Thyroid gland (tissue), 4 donors: ENCODE measurements around the gene TAS2R60. TPM values are rescaled to one million over a fixed set of nuclear protein-coding genes. Genes with fewer than 3 reads are reported as not detected.
A peak's percentile ranks its signal among the peaks of the same experiment; 100 is the strongest.
"Not testable (repeated sequence)": the region's sequence is repeated elsewhere in the genome, so short reads cannot be mapped to it uniquely, and the experiment has no call there.

Experiments
- DNase-seq, 2 donors: peaks; one replicate each; pipeline ENCODE4 v3.0.0-alpha.2; 2019
- H3K27ac ChIP-seq, 3 donors: fragments of 200-600 bp; sonication (generic); 1 replicate in 2 of 3; 2 replicates in 1 of 3; pipeline ENCODE4 v1.5.1; 2016 to 2019; ENCODE audit warnings: mild to moderate bottlenecking in 1 of 3, moderate library complexity in 1 of 3
- H3K27me3 ChIP-seq: fragments of 200-600 bp; sonication (generic); one replicate; pipeline ENCODE4 v1.5.1; 2019
- H3K36me3 ChIP-seq, 2 donors: fragments of 200-600 bp; sonication (generic); one replicate each; pipeline ENCODE4 v1.5.1; 2016 to 2019
- H3K4me1 ChIP-seq, 2 donors: fragments of 200-600 bp; sonication (generic); one replicate each; pipeline ENCODE4 v1.5.1; 2017 to 2019
- H3K4me3 ChIP-seq, 3 donors: fragments of 200-600 bp; sonication (generic); replicated peaks in 1 of 3; 1 replicate in 2 of 3; 2 replicates in 1 of 3; pipeline ENCODE4 v1.5.1; 2016; ENCODE audit warnings: mild to moderate bottlenecking in 1 of 3
- H3K9me3 ChIP-seq: fragments of 200-600 bp; sonication (generic); one replicate; pipeline ENCODE4 v1.5.1; 2017
- CTCF ChIP-seq, 6 experiments: fragments of 200-600 bp in 3 of 6; fragments of 450-650 bp in 3 of 6; sonication (generic) in 3 of 6; IDR thresholded peaks; one replicate each; pipeline ENCODE4 v1.5.1; 2016 to 2019; ENCODE audit warnings: antibody characterized with exemption in 6 of 6, mild to moderate bottlenecking in 2 of 6, inconsistent platforms in 1 of 6, moderate library complexity in 1 of 6
- POLR2A ChIP-seq, 2 donors: fragments of 450-650 bp; IDR thresholded peaks; one replicate each; pipeline ENCODE4 v1.6.1; 2017; ENCODE audit warnings: antibody characterized with exemption in 2 of 2, mild to moderate bottlenecking in 2 of 2, moderate library complexity in 1 of 2
- WGBS, 2 donors: methylation state at CpG; one replicate each; pipeline ENCODE4 v1.1.5; 2017; 5-methylcytosine and 5-hydroxymethylcytosine counted together
- intact Hi-C: fragments of 100-400 bp; cut with DNase I; formaldehyde crosslinking; loops from one replicate; pipeline ENCODE4 v1.15.1; 2023
- total RNA-seq, 4 donors: library from RNA; depleted of rRNA; stranded (reverse); fragments of >200 nt; gene quantifications; one replicate each; pipeline ENCODE4 v1.2.3, GENCODE V29; 2016

The TAS2R60 gene
- total RNA-seq, 4 donors from 2014 or later = not detected

DNA sequence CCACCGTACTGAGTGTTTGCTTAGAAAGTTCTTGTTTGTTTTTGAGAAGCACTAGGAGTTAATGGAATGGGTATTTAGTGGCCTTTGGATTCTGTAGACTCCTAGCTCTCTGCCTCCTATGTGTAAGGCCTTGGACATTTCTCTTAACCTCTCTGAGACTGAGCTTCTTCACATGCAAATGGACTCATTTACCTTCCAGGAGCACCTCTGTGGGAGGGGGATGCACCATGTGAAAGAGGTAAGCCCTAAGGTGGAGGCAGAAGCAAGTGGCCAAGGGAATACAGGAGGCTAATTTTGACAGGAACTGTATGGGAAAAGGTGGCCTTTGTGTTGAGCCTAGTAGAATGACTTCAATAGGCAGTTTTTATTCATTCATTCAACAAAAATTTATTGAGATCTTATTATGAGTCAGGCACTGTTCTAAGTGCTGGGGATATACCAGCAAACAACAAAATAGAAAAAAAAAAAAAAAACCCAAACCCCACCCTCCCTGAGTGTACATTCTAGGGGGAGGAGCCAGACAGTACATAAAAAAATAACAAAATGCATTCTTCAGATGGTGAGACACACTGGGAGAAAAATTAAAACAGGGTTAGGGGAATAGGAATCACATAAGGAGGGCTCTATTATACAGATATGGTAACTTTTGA lies 25.4 kb upstream of the TAS2R60 start:
- 35 to 54% methylated on average over 1 of the region's 1 CpG for WGBS, 2 donors
- Histone ChIP-seq H3K4me1 (no peaks in the 10 kb centered on the region), H3K27me3 (no peaks in the 10 kb centered on the region), H3K9me3 (no peaks in the 10 kb centered on the region), H3K27ac (no peak overlapping the region), H3K36me3 (no peaks in the 10 kb centered on the region), H3K4me3 (no peak overlapping the region)
- intact Hi-C loops = loop anchor here (5.0 to 10.0 kb wide), 3 partner anchors 36 to 176 kb away; partner anchors contain the start of genes CASP2, TMEM139 and ZYX
- DNase-seq = no peak
- TF ChIP-seq CTCF (IDR thresholded peaks at IDR 0.05) (no peak), POLR2A (IDR thresholded peaks at IDR 0.05) (no peak)

- Histone ChIP-seq H3K36me3 (no peaks in the 10 kb centered on the region), H3K27me3 (no peaks in the 10 kb centered on the region), H3K9me3 (no peaks in the 10 kb centered on the region), H3K4me1 (no peaks in the 10 kb centered on the region), H3K4me3 (no peak overlapping the region), H3K27ac (no peak overlapping the region)
- TF ChIP-seq CTCF (IDR thresholded peaks at IDR 0.05) = no peak
- intact Hi-C loops = loop anchor here (5.0 to 10.0 kb wide), 3 partner anchors 37 to 177 kb away; partner anchors contain the start of genes CASP2, TMEM139 and ZYX
- no peak for DNase-seq
- 86% methylated on average over 11 of the region's 11 CpGs for WGBS, 2 donors
Observed at GRCh38 chr7:143418681-143419458, 24.4 kb upstream of the TAS2R60 start.

GRCh38 chr7:143419880-143420279 lies 23.4 kb upstream of the TAS2R60 start:
- WGBS, 2 donors = 17 to 22% methylated on average over 4 of the region's 4 CpGs
- no peak overlapping the region for H3K4me3 ChIP-seq
- no peaks in the 10 kb centered on the region for H3K27me3 ChIP-seq
- peak; percentile 73 to 81 for DNase-seq
- TF ChIP-seq CTCF (IDR thresholded peaks at IDR 0.05) = no peak
- TF ChIP-seq POLR2A (IDR thresholded peaks at IDR 0.05) = no peak
- no peaks in the 10 kb centered on the region for H3K36me3 ChIP-seq
- intact Hi-C loops = loop anchor here (5.0 to 10.0 kb wide), 3 partner anchors 38 to 178 kb away; partner anchors contain the start of genes CASP2, TMEM139 and ZYX
- no peaks in the 10 kb centered on the region for H3K4me1 ChIP-seq
- H3K9me3 ChIP-seq = no peaks in the 10 kb centered on the region
- H3K27ac ChIP-seq = no peak overlapping the region

GRCh38 chr7:143420624-143421023 lies 22.6 kb upstream of the TAS2R60 start:
- H3K4me1 ChIP-seq, H3K4me3 ChIP-seq, H3K27ac ChIP-seq, intact Hi-C loops, H3K36me3 ChIP-seq, H3K27me3 ChIP-seq, H3K9me3 ChIP-seq, DNase-seq: not testable (repeated sequence)
- 19 to 25% methylated on average over 3 of the region's 3 CpGs for whole genome bisulfite sequencing, 2 donors

- Histone ChIP-seq H3K9me3 (no peaks in the 10 kb centered on the region), H3K27ac (no peak overlapping the region), H3K4me1 (no peaks in the 10 kb centered on the region), H3K36me3 (no peaks in the 10 kb centered on the region), H3K4me3 (no peak overlapping the region), H3K27me3 (no peaks in the 10 kb centered on the region)
- WGBS, 2 donors = 89 to 90% methylated on average over 3 of the region's 3 CpGs
- intact Hi-C loops = no loop called here
- no peak for DNase-seq
- TF ChIP-seq CTCF (IDR thresholded peaks at IDR 0.05) (no peak), POLR2A (IDR thresholded peaks at IDR 0.05) (no peak)
Observed at GRCh38 chr7:143422033-143422432, 21.2 kb upstream of the TAS2R60 start.

- 97 to 100% methylated on average over 19 of the region's 34 CpGs for WGBS, 2 donors
- intact Hi-C loops, H3K36me3 ChIP-seq, DNase-seq, H3K27ac ChIP-seq, H3K27me3 ChIP-seq, H3K9me3 ChIP-seq, H3K4me3 ChIP-seq, H3K4me1 ChIP-seq: not testable (repeated sequence)
Observed at GRCh38 chr7:143424476-143424875, 18.8 kb upstream of the TAS2R60 start.
